Keratinocyte (primary cell): ENCODE measurements around the gene SZT2. TPM values are rescaled to one million over a fixed set of nuclear protein-coding genes. Genes with fewer than 3 reads are reported as not detected.

Experiments used
- DNase-seq: peaks from one replicate; pipeline ENCODE4 v3.0.0-alpha.2; 2011; ENCODE audit warnings: low read depth, missing footprints, low spot score
- FAIRE-seq: peaks from 2 replicates; lab custom pipeline; 2011; peaks lifted over from hg19 to GRCh38; lab: Jason Lieb, UNC
- H2AFZ ChIP-seq: 2 replicates; pipeline ENCODE4 v1.6.0; 2012; ENCODE audit warnings: low read length, control low read depth, inconsistent platforms; ENCODE audit not compliant: control insufficient read depth
- H3K27ac ChIP-seq: 2 replicates; pipeline ENCODE4 v1.5.1; 2011; ENCODE audit warnings: low read length; ENCODE audit not compliant: control insufficient read depth, insufficient read depth
- H3K27me3 ChIP-seq: 3 replicates; pipeline ENCODE4 v1.6.0; 2011; ENCODE audit warnings: low read length; ENCODE audit not compliant: control insufficient read depth, insufficient read depth; ENCODE audit errors: extremely low read depth
- H3K36me3 ChIP-seq, 2 experiments: 2 replicates in 1 of 2; 3 replicates in 1 of 2; pipeline ENCODE4 v1.5.1; 2011; ENCODE audit warnings: low read length in 2 of 2, mild to moderate bottlenecking in 1 of 2; ENCODE audit not compliant: control insufficient read depth in 2 of 2, insufficient read depth in 2 of 2; ENCODE audit errors: extremely low read depth in 1 of 2
- H3K4me1 ChIP-seq: 3 replicates; pipeline ENCODE4 v1.5.1; 2011; ENCODE audit warnings: low read length; ENCODE audit not compliant: control insufficient read depth, insufficient read depth; ENCODE audit errors: extremely low read depth
- H3K4me2 ChIP-seq: 3 replicates; pipeline ENCODE4 v1.6.0; 2011; ENCODE audit warnings: low read depth, low read length; ENCODE audit not compliant: control insufficient read depth, insufficient read depth; ENCODE audit errors: extremely low read depth
- H3K4me3 ChIP-seq, 3 experiments: fragments of 200-600 bp in 1 of 3; sonication (generic) in 1 of 3; 2 replicates in 2 of 3; 3 replicates in 1 of 3; pipeline ENCODE4 v1.5.1; 2011 to 2016; ENCODE audit warnings: low read length in 3 of 3, mild to moderate bottlenecking in 3 of 3, control low read depth in 2 of 3, inconsistent platforms in 1 of 3, low read depth in 1 of 3, mixed read lengths in 1 of 3, mixed run types in 1 of 3, moderate library complexity in 1 of 3; ENCODE audit not compliant: control insufficient read depth in 2 of 3, insufficient read depth in 2 of 3; ENCODE audit errors: extremely low read depth in 1 of 3
- H3K79me2 ChIP-seq: 2 replicates; pipeline ENCODE4 v1.6.0; 2012; ENCODE audit warnings: low read length; ENCODE audit not compliant: control insufficient read depth, insufficient read depth
- H3K9ac ChIP-seq: 3 replicates; pipeline ENCODE4 v1.6.0; 2011; ENCODE audit warnings: low read length; ENCODE audit not compliant: control insufficient read depth, insufficient read depth; ENCODE audit errors: extremely low read depth
- H3K9me1 ChIP-seq: 3 replicates; pipeline ENCODE4 v1.6.0; 2011; ENCODE audit warnings: low read length; ENCODE audit not compliant: control insufficient read depth, insufficient read depth; ENCODE audit errors: extremely low read depth
- H3K9me3 ChIP-seq: 2 replicates; pipeline ENCODE4 v1.5.1; 2012; ENCODE audit warnings: low read depth, low read length; ENCODE audit not compliant: control insufficient read depth
- H4K20me1 ChIP-seq: 3 replicates; pipeline ENCODE4 v1.6.0; 2011; ENCODE audit warnings: low read length; ENCODE audit not compliant: control insufficient read depth, insufficient read depth; ENCODE audit errors: extremely low read depth
- EZH2 ChIP-seq: IDR thresholded peaks from one replicate; pipeline ENCODE4 v1.6.1; 2012; ENCODE audit warnings: inconsistent platforms, mild to moderate bottlenecking, low read length, moderate library complexity
- dilution Hi-C: fragments of 300-500 bp; cut with MboI; formaldehyde crosslinking; loops from one replicate; pipeline ENCODE4 v1.7.0; 2020; ENCODE audit warnings: low sequenced_read_pairs; ENCODE audit not compliant: extremely low pct_ligation_motif_present
- polyA plus RNA-seq, 5 experiments: library from polyadenylated mRNA; depleted of rRNA in 3 of 5; stranded (reverse) in 3 of 5; stranded (forward) in 1 of 5; unstranded in 1 of 5; fragments of >200 nt; gene quantifications; 1 replicate in 1 of 5; 2 replicates in 3 of 5; 3 replicates in 1 of 5; pipeline versions ENCODE4 v1.2.1 to v1.2.3, GENCODE V29; 2011 to 2012; ENCODE audit warnings: missing spikeins in 2 of 5, low read depth in 1 of 5, low replicate concordance in 1 of 5
- TF ChIP-seq, protein P1 (sequence below), 3 experiments: IDR thresholded peaks in 1 of 3; conservative IDR thresholded peaks in 1 of 3; optimal IDR thresholded peaks in 1 of 3; 2 replicates in 2 of 3; 3 replicates in 1 of 3; pipeline versions ENCODE3 to v1.5.1; 2011; ENCODE audit warnings: low read length in 3 of 3, mild to moderate bottlenecking in 3 of 3, moderate library complexity in 2 of 3, control low read depth in 1 of 3, inconsistent platforms in 1 of 3; ENCODE audit not compliant: insufficient read depth in 2 of 3; ENCODE audit errors: extremely low read depth in 1 of 3

Gene SZT2
- polyA plus RNA-seq, 1 donor (not counting 4 experiments of a cell fraction or from before 2014, with no cell fraction given), result 6.1 TPM

DNA sequence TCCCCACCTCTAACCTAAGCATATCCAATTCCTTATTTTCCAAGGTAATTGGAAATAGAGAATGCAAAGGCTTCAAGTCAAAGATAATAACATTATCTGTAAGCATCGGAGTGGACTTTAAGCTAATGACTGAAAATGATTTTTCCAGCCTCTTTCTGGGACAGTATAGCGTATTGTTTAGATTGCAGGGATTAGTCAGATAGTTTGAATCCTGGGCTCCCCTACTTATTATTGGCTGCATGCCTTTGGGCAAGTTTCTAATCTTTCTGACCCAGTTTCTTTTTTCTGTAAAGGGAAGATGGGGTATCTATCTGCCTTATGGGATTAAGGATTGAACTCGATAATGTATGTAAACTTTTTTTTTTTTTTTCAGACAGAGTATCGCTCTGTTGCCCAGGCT, 32.4 kb upstream of the SZT2 start:
- H3K4me2 ChIP-seq, result no peak overlapping the region
- no peaks in the 10 kb centered on the region for H4K20me1 ChIP-seq
- no peak overlapping the region for H3K27ac ChIP-seq
- no peak overlapping the region for H3K4me3 ChIP-seq
- H2AFZ ChIP-seq, result no peak overlapping the region
- dilution Hi-C loops, result no loop called here
- DNase-seq (no peak), FAIRE-seq (no peak)
- H3K4me1 ChIP-seq, result peaks cover 26% of the 10 kb centered on the region
- TF ChIP-seq, protein P1, sequence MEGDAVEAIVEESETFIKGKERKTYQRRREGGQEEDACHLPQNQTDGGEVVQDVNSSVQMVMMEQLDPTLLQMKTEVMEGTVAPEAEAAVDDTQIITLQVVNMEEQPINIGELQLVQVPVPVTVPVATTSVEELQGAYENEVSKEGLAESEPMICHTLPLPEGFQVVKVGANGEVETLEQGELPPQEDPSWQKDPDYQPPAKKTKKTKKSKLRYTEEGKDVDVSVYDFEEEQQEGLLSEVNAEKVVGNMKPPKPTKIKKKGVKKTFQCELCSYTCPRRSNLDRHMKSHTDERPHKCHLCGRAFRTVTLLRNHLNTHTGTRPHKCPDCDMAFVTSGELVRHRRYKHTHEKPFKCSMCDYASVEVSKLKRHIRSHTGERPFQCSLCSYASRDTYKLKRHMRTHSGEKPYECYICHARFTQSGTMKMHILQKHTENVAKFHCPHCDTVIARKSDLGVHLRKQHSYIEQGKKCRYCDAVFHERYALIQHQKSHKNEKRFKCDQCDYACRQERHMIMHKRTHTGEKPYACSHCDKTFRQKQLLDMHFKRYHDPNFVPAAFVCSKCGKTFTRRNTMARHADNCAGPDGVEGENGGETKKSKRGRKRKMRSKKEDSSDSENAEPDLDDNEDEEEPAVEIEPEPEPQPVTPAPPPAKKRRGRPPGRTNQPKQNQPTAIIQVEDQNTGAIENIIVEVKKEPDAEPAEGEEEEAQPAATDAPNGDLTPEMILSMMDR (optimal IDR thresholded peaks at IDR 0.05 in 1 of 3, IDR thresholded peaks at IDR 0.05 in 1 of 3, conservative IDR thresholded peaks at IDR 0.05 in 1 of 3; ENCODE audit: extremely low read depth in 1 of 3, insufficient read depth in 2 of 3, low read length in 3 of 3), result no peak
- TF ChIP-seq EZH2, result no peak
- no peak overlapping the region for H3K9ac ChIP-seq
- peaks cover 36% of the 10 kb centered on the region for H3K79me2 ChIP-seq
- no peaks in the 10 kb centered on the region for H3K9me3 ChIP-seq
- H3K27me3 ChIP-seq, result no peaks in the 10 kb centered on the region
- peaks cover 3 to 16% of the 10 kb centered on the region in 2 experiments for H3K36me3 ChIP-seq
- no peaks in the 10 kb centered on the region for H3K9me1 ChIP-seq

DNA sequence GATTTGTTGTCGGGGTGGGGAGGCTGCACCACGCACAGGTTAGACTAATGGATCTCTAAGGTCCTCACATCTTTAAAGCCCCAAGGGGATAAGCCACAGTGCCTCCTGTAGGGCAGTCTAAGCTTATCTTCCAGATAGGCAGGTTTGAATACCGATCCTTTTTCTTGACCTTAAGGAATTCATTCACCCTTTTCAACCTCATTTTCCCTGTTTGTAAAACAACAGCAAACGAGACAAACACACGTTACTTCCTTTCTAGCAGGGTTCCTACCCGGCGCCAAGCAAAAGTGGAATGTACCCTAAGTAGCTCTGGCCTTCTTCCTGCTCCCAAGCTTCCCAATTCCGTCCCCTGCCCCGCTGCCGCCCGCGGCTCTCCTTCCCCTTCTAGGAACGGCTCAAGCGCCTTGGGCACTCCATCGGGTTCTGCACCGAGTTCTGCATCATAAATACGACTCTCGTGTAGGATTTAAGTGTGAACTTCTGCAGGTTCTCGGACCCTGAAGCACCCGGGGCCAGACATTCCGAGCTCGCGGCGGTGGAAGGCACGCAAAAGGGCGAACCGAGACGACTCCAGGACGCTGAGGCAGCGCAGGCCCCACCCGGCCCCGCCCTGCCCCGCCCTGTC, 31.5 kb upstream of the SZT2 start:
- Histone ChIP-seq H3K4me1 (peaks cover 26% of the 10 kb centered on the region), H3K79me2 (peaks cover 39% of the 10 kb centered on the region), H3K27me3 (no peaks in the 10 kb centered on the region), H3K9me3 (no peaks in the 10 kb centered on the region), H3K9ac (peak overlapping the region; percentile 96), H3K9me1 (no peaks in the 10 kb centered on the region), H3K4me2 (peak overlapping the region; percentile 96), H3K27ac (peak overlapping the region; percentile 97), H2AFZ (peak overlapping the region; percentile 85), H3K36me3 (peaks cover 7 to 16% of the 10 kb centered on the region in 2 experiments), H4K20me1 (no peaks in the 10 kb centered on the region), H3K4me3 (peak overlapping the region; percentile 55 to 96 (median 94))
- DNase-seq, result no peak
- TF ChIP-seq, protein P1 (optimal IDR thresholded peaks at IDR 0.05 in 1 of 3, IDR thresholded peaks at IDR 0.05 in 1 of 3, conservative IDR thresholded peaks at IDR 0.05 in 1 of 3; ENCODE audit: extremely low read depth in 1 of 3, insufficient read depth in 2 of 3, low read length in 3 of 3), result peak; percentile 44 to 74 (median 53)
- no peak for TF ChIP-seq EZH2
- dilution Hi-C loops, result no loop called here
- FAIRE-seq, result peak; percentile 69
